ENCODE measurements around the gene DUSP16.

DNA sequence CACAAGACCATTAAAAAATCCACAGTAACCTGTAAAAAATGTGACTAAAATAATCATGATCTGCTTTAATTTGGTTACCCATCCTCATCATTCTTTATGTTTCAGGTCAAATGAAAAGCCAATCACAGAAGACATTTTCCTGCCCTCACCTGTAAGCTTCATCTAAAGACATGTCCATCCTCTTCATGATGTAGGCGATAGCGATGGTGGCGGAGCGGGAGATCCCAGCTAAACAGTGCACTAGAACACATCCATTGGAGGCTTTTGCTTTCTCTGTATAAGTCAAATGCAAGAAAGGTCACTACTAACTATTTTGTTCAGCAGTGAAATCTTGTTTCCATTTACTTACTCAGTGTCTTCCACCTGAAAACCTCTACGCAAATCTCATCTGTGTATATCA is 82.6 kb downstream of the DUSP16 start:
- TF ChIP-seq, protein P1, sequence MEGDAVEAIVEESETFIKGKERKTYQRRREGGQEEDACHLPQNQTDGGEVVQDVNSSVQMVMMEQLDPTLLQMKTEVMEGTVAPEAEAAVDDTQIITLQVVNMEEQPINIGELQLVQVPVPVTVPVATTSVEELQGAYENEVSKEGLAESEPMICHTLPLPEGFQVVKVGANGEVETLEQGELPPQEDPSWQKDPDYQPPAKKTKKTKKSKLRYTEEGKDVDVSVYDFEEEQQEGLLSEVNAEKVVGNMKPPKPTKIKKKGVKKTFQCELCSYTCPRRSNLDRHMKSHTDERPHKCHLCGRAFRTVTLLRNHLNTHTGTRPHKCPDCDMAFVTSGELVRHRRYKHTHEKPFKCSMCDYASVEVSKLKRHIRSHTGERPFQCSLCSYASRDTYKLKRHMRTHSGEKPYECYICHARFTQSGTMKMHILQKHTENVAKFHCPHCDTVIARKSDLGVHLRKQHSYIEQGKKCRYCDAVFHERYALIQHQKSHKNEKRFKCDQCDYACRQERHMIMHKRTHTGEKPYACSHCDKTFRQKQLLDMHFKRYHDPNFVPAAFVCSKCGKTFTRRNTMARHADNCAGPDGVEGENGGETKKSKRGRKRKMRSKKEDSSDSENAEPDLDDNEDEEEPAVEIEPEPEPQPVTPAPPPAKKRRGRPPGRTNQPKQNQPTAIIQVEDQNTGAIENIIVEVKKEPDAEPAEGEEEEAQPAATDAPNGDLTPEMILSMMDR (IDR thresholded peaks at IDR 0.05): no peak
- TF ChIP-seq POLR2A (IDR thresholded peaks at IDR 0.05): no peak
- no peak for TF ChIP-seq POLR2AphosphoS5 (IDR thresholded peaks at IDR 0.05)
- no peak for TF ChIP-seq EP300 (IDR thresholded peaks at IDR 0.05; ENCODE audit: low read depth)

All from transverse colon (tissue), 4 donors.